ENCODE measurements around the gene KLHL29.

DNA sequence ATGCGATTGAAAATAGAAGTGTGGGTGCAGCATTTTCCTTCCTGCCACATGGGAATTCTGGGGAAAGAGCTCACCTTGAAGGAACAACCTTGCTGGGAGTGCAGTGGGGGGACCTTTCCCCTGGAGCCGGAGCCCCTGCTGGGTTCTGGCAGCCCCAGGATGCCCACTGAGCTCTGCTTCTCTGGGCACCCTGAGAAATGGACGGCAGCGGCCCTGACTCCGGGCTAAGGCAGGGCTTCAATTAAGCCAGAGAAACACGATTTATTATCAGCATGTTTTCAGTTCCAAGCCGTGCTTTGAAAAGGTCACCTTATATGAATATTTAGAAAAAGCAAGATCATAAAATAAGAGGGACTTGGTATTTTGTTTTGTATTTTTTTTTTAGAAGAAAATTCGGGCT is 68.5 kb downstream of the KLHL29 start:
- TF ChIP-seq EZH2 (IDR thresholded peaks at IDR 0.05; ENCODE audit: insufficient read depth, poor library complexity, severe bottlenecking) (no peak), EZH2phosphoT487 (IDR thresholded peaks at IDR 0.05; ENCODE audit: insufficient read depth, low read depth) (no peak)

Data from GM23248 (cell line).